CD4-positive, alpha-beta T cell treated with Interleukin-4 for 4 hours (primary cell): ENCODE results near the gene TANK.
"Not testable (repeated sequence)": the region's sequence is repeated elsewhere in the genome, so short reads cannot be mapped to it uniquely, and the experiment has no call there.

Experiments
- DNase-seq: peaks from one replicate; pipeline ENCODE4 v3.0.0-alpha.2; 2020

The TANK gene

DNA sequence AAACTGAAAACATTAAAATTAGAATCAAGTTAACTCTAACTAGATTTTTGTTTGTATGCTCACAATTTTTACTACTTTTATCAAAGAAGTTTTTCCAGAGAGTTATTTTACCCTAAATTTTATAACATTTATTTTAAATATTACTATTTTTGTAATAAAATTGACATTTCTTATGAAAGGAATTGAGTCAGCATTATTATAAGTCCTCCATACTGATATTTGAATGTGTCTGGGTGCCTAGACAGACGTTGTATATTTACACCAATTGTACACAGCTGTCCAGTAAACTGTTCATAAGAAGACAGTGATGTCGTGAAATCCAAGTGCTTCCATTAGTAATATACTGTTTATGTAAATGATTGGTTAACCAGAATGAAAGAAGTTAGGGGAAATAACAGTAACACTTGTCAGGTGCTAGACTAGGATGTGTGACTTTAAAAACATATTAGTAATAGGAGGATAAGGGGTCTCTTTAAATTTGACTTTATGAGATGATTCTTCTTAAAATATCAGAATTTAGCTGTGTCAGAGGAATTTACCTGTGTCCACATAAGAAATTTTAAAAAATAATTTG is 73.7 kb downstream of the TANK start:
- DNase-seq: peak; percentile 44

DNA sequence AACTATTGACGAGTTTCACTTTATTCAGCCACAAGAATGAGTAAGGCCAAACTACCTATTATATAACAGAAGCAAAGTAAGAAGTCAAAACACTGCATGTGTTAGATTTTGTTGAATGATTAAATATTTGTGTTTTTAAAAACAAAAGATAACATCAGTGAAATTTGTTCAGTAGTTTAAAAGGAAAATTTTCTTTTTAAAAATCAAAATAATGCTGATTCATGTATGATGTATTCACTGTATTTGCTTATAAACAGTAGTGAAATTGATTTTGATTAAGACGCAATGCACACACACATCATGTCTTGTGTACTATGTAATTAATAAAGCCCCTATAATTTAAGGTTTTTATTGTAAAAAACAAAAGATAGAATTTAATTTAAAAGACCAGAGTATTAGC is 74.4 kb downstream of the TANK start:
- no peak for DNase-seq

DNA sequence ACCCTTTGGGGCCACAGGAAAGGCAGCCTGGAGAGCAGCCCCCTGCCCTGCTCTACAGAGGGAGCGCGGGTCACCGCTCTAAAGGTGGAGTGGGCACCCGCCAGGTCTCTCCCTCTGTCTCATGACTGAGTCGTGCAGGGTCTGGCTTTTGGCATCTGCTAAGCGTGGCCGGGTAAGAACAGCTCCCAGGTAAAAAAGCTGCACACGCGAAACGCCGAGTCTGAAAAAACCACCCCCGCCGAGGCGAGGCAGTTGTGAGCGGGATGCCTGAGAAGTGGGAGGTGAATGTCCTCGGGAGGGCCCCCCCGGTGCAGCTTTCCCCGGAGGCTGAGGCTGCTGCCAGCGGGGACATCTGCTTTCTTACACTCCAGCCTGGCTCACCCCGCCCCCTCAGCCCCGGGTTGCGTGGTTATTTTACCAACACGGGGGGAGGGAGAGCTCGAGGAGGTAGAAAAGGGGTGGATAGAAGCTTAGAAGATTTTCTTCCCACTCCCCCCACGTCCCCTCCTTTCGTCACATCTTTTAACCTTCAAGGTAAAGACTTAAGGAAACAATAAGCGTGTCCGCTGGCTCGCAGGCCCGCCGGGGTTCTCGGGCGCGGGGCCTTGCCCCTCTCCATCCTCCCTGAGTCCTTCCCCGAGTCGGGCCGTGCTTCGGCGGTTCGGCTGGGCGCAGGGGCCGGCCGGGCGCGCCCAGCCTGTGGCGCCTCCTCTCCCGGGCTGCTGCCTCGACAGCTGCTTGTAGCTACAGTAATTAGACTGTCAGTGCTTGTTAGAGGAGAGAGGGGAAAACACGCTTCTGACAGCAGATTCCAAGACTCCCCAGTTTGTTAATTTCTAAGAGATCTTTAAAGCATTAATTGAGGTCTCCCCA is 77.4 kb downstream of the TANK start:
- no peak for DNase-seq

DNA sequence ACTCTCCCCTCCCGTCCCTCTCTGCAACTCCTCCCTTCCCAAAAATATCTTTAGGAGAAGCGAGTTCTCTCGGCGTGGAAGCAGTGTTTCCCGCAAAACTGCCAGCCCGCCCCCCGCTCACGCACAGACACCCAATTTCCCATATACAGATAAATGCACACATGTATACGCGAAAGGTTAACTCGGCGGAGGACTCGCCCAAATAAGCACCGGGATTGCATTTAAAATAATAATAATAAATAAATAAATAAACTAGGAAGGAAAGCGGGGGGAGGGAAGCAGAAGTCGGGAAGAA is 78.0 kb downstream of the TANK start:
- no peak for DNase-seq

DNA sequence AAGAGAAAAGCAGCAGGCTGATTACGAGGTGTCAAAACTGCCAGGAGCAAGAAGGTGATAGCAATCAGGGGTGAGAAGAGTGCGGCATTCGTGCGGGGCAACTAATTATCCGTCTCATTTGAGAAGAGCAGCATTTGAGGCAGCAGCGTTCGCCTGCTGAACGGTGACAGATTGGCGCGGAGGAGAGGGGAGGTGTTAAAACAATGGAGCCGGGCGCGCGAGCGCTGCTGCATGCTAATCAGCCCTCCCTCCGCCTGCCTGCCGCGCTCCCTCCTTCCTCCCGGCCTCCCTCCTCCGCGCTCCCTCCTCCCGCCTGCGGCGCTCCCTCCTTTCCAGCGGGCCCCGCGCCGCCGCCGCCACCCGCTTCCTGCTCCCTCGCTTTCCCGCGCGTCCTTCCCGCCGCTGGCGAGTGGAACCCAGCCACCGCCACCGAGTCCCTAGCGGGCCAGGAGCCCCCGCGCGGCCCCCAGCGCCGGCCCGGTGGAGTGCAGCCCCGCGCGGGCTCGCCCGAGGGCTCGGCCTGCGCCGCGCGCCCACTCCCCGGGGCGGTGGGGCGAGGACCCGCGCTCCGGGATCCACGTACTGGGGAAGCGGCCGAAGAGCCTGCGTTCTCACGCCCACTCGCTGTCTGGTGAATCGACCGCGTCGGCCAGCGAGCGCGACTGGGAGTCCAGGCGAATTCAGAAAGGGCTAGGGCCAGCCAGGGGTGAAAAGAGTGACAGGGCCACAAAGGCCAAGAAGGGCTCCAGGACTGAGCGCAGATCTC is 78.5 kb downstream of the TANK start:
- peak; percentile 47 for DNase-seq

DNA sequence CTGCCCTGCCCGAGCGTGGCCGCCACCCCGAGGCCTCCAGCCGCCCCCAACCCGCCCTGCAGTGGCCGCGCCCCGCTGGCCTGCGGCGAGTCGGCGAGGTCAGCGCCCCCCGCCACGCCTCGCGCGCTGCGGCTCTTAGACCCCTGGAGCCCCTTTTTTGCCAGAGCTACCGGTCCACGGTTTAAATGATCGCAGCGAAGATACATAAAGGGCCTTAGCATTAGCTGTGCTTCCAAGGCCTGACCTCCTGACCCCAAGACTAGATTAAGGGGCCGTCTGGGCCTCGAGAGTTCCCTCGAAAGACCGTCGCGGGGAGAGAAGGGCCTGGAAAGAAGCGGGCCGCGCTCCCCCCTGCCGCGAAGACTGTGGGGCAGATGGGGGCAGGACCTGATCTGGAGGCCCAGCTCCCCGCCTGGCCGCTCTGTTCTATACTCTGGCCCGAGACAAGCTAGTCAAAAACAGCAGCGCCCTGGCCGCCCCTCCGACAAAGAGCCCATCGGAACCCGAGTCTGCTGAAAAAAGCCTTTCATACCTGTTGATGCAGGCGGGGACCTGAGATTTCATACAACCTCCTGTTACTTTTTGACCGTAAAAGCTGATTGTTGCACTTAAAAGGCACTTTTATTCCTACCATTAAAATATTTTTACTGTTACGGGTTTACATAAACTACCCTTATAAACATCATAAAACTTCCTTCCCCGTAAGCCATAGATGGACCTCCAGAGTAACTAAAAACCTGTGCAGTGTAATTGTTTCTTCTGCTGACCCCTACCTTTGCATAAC is 79.3 kb downstream of the TANK start:
- no peak for DNase-seq

DNA sequence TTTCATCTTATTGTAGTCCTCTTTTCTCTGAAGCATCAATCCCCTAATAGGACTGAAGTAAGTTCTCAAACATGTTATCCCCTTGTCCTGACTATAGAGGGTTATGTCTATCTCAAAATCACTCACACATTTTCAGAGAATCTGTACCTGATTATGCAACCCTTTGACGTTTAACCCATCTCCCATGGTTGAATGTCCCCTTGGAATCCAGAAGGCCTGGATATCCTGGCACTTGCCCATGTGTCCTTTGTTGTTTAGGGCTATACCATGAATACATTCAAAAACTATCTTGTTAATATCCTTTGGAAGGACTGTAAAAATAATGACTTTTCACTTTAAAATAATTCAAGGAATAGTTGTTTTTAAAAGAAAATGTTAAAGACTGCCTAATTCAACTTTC is 81.7 kb downstream of the TANK start:
- DNase-seq: no peak

DNA sequence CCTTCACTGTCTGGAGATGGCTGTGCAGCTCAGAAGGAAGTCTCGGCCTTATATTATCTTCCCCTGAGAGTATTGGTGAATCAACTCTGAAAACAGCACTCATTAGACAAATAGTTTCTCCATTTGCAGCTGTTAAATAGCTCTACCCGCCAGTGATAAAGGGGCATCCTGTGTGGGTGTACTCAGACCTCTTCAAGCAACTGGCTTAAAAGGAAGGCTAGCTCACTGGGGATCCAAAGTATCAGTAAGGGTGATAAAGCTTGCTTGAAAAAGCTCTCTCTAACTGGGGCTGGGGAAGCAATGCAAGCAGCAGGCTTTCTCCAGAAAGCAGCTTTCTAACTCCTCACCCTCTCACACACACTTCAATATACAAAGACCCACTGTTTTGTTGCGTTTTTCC is 83.1 kb downstream of the TANK start:
- no peak for DNase-seq

DNA sequence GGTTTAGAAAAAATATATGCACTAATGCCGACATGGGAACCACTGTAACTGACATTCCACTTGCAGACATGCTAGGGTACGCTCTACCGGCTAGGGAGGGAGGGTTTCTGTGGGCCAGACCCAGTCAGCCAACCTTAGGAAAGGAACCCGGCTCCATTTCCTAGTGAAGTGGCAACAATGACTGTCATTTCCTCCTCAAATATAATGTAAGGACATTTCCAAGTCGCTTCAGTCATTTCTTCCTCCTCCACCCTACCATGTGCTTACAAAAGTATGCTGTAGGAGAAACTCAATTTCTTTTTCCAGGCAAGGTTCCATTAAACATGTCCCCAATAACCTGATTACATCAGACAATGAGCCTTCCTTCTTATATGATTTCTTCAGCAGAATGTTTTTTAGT is 83.7 kb downstream of the TANK start:
- no peak for DNase-seq

DNA sequence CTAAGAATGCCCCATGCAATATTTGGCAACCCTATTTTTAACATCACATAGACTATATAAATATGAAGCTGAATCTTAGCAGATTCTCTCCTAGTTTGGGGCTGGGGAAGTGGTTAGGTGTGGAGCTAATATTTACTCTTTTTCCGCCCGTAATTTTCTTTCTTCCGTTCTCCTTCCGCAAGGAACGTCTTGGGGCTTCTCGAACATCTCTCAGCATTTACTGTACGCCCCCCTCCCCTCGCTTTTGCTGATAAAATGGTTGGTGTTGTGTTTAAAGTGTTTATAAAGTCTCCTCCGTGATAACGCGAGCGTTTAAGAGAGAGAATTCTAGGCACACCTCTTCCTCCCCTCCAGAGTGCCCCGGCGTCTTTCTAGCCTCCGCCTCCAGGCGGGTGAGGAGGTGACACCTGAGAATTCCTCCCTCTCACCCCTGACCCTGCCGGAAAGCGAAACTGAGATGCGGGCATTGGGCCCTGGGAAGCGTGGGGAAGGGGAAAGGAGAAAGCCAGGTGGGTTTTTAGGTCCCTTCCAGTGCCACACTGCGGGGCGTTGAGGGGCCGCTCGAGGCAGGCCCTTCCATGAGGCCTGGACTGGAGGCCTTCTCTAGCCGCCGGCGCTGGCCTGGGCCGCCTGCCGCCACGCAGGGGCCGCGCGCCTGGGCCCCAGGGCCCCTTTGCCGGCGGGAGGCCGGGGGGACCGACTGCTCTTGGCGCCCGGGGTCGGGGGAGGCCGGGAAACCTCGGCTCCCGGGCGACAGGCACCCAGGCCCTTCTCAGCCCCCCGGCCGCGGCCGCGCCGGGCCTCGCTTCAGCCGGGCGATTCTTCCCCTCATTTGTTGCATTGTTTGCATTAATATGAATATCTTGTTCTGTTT is 84.4 kb downstream of the TANK start:
- peak; percentile 73 for DNase-seq

DNA sequence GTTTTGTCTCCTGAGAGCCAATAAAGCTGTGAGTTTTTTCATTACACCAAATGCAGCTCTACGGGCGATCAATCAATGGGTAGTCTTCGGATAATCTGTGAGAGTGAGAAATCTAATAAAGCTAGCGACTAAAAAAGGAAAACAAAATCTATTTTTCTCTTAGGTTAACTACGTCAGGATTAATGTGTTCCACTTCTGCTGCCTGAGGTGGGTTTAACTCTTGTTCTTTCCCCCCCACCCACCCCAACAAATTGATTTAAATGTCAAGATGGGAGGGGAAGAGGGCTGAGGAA is 85.0 kb downstream of the TANK start:
- no peak for DNase-seq

DNA sequence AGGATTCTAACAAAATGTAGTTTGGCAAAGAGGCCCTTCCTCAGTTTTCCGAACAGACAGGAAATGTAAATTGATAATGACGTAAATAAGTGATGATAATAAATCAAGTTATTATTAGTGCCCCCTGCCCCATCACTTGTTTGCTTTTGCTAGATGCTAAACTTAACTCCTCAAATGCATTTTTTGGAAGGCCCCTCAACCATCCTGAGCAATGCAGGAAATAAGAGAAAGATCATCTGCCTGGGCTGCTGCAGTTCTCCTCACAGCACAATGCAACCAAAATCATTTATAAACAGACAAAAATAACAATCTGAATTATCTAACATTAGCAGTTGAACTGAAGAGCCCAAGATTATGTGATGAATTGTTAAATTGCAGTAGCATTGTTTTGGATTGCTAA is 85.4 kb downstream of the TANK start:
- no peak for DNase-seq

DNA sequence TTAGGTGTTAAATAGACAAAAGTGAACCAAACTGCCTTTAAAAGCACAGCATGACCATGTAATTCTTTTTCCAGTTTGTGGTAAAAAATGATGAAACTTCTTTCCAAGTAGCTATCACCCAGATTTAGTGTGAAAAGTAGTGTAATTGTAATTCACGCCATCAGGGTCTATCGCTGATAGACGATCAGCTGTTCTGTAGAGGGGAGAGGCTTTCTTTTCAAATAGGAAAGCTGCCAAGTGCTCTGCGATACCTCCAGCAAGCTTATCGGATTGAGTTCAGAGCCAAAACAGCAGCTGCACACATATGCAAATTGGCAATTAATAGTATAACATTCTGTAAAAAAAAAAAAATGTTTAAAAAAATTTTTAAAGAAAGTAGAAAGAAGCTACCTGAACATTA is 86.1 kb downstream of the TANK start:
- no peak for DNase-seq

DNA sequence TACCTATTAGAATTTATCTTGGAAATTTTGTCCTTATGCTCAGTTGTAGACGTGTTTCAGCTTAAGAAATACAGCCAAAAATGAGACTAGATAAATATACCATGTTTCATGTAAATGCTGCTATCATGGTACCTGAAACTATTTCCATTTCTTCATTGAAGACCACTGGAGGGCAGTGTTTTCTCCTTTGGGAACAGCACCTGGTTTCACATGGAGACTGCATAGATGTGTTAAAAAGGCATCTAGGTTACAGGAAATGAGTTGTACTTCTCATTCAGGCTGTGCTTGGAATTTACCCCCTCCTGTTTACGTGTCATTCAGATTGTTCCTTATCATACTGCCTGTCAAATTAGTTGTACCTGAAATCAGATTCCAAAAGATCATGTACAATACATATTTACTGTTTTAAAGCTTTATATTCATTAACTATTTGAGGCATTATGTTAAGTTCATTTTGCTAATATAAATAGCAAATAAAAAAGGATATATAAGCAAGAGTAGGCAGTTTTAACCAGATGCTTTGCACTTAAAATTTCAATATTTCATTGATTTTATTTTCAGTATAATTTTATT is 90.7 kb downstream of the TANK start:
- peak; percentile 49 for DNase-seq

DNA sequence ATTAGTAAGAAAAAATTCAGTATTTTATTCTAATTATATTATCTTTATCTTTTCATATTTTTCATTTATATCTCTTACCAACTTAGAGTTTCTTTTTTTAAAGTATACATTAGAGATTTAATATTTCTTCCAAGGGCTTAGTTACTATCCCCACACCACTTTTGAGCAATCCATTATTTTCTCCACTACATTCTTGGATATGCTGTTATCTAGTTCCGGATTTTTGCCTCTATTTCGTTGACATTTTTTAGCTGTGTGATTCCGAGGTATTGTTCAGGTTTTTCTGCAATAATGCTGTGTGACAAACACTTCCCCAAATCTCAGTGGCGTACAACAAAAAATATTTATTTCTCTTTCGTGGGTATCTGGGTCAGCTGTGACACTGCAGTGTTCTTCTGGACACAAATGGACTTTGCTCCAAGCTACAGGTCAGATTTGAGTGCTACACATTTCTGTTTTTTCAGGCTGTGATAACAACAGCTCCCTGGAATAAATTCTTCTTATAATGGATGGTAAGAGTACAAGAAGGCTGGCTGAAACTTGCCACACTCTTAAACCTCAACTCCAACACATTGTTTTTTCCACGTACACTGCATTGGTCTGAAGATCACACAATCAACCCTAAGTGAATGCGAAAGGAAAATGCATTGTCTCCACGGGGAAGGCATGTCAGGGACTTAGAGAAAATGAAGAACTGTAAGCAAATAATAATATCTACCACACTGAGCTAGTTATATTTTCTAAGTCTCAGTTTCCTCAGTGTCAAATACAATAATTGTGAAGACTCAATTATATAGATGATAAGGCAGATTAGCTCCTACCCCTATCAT is 97.1 kb downstream of the TANK start:
- no peak for DNase-seq

DNA sequence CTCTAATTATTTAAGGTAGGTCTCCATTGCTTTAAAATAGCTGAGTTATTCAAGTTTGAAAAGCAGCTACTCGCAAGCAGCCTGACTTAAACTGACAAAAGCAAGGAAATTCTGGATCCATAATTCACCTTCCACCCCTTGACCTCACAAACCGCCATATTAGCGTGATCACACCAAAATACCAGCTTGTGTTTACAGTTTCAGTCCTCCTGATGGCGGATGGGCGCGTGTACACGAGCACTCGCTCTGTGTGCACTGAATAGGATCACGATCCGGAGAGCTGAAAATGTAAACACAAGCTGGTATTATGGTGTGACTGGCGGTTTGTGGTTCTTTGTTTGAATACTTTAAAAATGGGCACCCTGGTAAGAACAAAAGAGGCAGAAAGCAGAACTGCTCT is 105.6 kb downstream of the TANK start:
- no peak for DNase-seq

DNA sequence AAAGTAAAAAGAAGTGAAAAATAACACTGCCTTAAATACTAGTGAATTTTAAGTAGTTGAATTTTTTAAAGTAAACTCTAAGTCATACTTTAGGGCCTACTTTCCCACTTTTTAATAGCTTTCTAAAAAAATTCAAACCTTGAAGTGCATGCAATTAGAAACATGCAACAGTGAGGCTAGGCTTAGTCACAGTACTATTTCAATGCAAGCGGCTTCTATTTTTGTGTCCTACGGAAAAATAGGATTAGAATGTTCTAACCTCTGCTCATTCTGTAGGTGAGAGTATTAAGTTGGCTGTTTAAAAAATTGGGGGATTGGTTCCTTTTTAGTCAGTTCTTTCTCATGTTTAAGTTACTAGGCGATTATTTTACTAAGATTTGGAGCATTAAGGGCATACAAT is 108.9 kb downstream of the TANK start:
- no peak for DNase-seq

DNA sequence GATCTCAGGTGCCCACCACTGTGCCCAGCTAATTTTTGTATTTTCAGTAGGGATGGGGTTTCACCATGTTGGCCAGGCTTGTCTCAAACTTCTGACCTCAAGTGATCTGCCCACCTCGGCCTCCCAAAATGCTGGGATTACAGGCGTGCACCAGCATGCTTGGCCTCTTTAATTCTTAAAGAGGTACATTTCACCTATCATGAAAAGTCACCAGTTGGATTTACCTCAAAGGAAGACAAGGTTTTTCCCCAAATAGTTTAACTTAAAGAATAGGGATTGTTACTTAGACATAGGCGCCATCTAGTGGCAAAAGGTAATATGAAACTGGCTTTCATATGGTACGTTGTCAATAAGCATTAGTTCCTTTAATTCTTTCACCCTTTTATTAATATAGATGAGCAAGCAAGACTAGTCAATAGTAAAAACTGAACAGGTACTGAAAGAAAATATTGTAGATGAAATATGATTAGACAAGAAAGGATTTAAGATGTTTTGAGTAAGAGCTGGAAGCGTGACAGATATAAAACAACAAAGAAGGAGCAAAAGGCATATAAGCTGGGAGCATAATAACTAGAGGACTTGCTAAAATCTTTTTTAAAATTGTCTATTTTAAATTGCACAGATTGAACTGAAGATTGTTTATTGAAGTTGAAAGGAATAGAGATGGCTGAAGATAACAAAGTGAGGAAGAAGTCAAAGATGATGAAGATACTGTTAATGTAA is 113.0 kb downstream of the TANK start:
- peak; percentile 70 for DNase-seq

DNA sequence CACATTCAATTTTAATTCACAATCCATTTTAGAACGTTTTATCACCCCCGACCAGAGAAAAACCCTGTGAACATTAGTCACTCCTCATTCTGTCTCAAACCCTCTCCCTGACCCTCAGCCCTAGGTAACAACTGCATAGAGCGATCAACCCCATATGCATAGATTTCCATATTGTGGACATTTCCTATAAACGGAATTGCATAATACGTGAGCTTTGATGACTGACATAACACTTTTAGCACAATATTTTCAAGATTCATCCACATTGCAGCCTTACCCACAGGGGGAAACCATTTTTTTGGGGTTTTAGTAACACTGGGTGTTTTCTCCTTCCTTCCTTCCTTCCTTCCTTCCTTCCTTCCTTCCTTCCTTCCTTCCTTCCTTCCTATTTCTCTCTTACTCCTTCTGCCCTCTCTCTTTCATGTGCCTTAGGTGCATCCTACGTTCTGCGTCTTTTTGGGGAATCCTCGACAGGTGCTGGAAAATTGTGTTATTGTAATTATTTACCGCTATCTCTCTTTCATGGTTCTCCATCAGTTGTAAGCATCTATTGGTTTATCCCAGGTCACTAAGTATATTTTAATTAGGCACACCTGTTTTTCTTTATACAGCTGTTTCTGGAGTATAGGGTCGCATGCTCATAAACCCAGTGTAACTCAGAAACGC is 118.5 kb downstream of the TANK start:
- DNase-seq: not testable (repeated sequence)

DNA sequence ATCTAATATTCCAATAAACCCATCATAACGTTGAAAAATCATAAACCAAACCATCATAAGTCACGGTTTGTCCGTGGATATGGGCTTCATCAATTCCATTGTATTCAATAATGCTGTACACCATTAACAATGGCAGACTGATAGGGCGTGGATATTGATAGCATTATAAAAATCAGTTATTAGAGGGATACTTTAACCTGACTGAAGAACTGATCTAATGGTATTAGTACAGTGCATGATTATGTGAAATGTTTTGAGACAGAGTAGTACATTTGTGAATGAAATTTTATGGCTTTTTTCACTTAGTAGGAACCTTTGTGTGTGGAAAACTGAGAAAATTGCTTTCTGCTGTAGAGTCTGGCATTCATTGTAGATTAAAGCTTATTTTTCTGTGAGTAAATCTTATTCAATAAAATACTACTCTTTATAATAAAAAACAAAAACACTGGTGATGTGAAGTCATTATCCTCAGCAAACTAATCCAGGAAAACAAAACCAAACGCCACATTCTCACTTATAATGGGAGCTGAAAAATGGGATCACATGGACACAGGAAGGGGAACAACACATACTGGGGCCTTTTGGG is 119.1 kb downstream of the TANK start:
- DNase-seq: not testable (repeated sequence)
